Hepatic stellate cell (primary cell): ENCODE results near the gene GAS5.
"Not testable (repeated sequence)": the region's sequence is repeated elsewhere in the genome, so short reads cannot be mapped to it uniquely, and the experiment has no call there.

ENCODE experiments used
- DNase-seq: peaks from one replicate; pipeline ENCODE4 v3.0.0; 2011; ENCODE audit warnings: low spot score

GAS5 gene

GRCh38 chr1:173867753-173868265 is at the start of gene GAS5:
Gene GAS5 (minus strand): TSS chr1:173867989.
- DNase-seq: peak; percentile 92

GRCh38 chr1:173917149-173917548 is 49.4 kb upstream of the GAS5 start, which contains the start of gene SERPINC1:
Gene SERPINC1 (minus strand): TSS chr1:173917327. CDS start chr1:173917259, 68 bp downstream.
- no peak for DNase-seq

DNA sequence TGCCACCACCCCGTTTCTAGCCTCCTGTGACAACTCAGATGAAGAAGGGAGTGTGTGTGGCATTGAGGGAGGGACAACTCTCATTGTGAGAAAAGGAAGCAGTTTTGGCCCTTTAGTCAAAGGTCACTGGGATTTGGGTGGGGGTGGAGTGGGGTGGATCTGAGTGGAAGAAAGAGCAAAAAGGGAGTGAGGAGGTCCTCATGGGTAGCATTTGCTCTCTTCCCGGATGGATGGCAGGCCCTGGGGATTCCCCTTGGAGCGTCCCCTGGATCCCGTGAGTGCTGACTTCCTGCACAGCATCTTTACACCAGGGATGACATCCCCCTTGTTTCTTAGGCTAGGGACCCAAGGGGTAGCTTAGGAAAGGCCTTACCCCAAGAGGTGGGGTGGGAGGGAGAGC is 48.9 kb upstream of the GAS5 start:
- DNase-seq: no peak

- DNase-seq: no peak
Measured at GRCh38 chr1:173915596-173915995, 47.8 kb upstream of the GAS5 start.

GRCh38 chr1:173914366-173914871 is 46.6 kb upstream of the GAS5 start:
- DNase-seq: peak; percentile 16

- DNase-seq: no peak
Measured at GRCh38 chr1:173913111-173913510, 45.3 kb upstream of the GAS5 start.

DNA sequence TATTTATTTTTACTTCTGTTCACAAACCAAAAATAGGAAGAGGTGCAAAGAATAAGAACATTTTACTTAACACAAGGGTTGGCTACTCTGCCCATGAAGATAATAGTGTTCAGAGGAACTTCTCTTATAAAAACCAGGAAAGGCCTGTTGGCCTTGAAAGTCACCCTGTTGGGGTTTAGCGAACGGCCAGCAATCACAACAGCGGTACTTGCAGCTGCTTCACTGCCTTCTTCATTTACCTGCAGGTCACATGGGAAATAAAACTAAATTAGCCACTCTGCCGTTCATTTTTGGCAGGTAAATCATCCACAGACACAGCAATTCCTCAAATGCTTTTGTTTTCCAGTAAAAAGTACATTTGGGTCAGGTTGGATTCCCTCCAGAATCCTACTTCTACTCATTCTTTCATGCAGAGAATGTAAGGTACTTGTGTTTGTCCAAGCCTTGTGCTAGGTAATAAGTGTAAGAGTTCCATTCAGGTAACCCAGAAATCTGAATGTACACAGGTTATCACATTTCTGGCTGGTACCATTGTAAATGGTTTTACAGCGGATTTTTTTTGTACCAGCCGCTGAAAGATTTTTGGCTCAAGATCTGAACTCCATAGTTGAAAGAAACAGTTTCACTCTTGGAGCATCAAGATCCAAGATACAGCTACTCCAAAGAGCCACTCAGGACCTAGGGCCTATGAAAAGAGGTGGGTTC is 36.2 kb upstream of the GAS5 start:
- DNase-seq: no peak

DNA sequence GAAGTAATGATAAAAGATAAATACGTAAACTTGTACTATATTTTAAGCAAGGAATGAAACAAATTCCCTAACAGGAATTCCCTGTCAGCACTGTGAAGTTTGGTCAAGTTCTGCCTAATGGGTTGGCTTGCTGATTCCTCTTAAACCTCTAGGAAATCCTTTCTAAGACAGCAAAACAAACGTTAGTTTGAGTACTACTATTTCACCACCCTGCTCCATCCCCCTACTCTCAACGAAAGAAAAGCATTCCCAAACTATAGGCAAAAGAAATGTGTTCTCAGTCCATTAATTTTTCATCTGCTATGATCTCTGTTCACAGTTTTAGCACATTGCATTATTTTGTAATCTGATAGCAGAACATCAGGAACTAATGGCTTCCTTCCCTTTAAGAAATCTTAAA is 33.2 kb upstream of the GAS5 start:
- DNase-seq: no peak

DNA sequence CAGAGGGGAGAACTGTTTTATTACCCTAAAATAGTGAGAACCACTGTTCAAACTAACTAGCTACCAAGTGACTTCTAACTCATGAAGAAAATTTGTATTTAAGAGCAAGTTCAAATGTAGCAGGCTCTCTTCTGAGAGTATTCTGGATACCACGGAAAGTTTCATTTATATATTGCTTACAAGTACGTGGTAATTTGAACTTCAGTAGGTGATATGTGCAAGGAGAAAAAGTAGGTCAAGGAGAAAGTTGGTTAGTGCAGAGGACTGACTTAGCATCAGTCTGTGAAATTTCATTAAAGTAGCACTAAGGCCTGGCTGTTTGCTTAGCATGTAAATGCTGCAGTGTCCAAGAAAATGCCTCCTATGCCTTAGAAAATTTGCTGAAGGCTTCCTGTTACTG is 32.6 kb upstream of the GAS5 start:
- DNase-seq: no peak

GRCh38 chr1:173894189-173894588 is 26.4 kb upstream of the GAS5 start:
- no peak for DNase-seq

- no peak for DNase-seq
Measured at GRCh38 chr1:173893611-173894010, 25.8 kb upstream of the GAS5 start.

GRCh38 chr1:173889885-173890284 is 22.1 kb upstream of the GAS5 start:
- DNase-seq: no peak

GRCh38 chr1:173888749-173889148 is 21.0 kb upstream of the GAS5 start:
- DNase-seq: no peak

DNA sequence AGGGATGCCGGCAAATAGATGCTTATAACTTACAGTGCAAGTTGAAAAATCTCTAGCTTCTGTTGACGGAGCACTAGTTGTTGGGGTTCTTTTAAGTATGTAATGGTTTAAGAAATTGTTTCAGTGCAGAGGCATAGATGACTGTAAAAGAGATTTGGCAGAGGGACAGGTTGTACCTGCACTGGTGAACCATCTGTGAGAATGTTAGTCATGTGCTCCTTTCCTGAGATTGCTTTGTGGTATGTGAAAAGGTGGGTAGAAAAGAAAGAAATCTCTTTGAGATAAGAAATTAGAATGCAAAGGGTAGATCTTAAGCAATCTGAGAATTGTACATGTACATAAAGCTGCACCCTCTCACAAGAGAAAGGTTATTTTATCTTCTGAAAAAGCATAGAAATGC is 19.8 kb upstream of the GAS5 start:
- no peak for DNase-seq

GRCh38 chr1:173886746-173887611 is 19.2 kb upstream of the GAS5 start:
- DNase-seq: no peak

DNA sequence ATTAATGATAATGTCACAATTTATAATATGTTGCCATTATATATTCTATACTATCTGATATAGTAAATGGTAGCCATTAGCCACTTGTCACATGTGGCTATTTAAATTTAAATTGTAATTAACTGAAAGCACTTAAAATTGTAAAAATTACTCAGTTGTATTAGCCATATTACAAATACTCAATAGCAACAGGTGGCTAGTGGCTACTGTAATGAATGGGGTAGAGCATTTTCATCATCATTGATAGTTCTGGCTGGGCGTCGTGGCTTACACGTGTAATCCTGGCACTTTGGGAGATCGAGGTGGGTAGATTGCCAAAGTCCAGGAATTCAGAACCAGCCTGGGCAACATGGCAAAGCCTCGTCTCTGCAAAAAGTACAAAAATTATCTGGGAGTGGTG is 16.9 kb upstream of the GAS5 start:
- DNase-seq: no peak

DNA sequence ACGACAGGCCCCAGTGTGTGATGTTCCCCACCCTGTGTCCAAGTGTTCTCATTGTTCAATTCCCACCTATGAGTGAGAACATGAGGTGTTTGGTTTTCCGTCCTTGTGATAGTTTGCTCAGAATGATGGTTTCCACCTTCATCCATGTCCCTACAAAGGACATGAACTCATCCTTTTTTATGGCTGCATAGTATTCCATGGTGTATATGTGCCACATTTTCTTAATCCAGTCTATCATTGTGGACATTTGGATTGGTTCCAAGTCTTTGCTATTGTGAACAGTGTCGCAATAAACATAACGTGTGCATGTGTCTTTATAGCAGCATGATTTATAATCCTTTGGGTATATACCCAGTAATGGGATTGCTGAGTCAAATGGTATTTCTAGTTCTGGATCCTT is 13.3 kb upstream of the GAS5 start:
- DNase-seq: not testable (repeated sequence)

GRCh38 chr1:173878251-173878650 is 10.5 kb upstream of the GAS5 start:
- no peak for DNase-seq

GRCh38 chr1:173876732-173877131 is 8.9 kb upstream of the GAS5 start:
- no peak for DNase-seq

DNA sequence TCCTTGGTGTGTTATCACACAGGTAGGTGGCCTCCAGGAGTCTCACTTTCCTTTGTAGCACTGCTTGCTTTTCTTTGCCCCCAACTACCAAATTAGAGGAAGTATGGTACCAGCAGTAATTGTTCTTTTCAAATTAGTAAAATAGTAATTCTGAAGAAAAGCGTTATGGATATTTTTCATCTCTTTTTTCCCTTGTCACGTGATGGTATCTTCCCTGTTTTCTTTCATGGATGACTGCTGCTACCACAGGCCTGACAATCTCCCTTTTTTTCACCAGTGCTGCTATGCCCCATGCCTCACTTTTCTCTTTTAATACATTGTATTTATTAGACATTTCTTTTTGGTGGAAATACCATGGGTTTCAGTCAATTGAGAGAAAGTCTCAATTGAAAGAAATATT is 3.7 kb upstream of the GAS5 start:
- no peak for DNase-seq

- no peak for DNase-seq
Measured at GRCh38 chr1:173871091-173871490, 3.3 kb upstream of the GAS5 start.

GRCh38 chr1:173870252-173871075 is 2.7 kb upstream of the GAS5 start:
- no peak for DNase-seq
